ENCODE measurements around the gene LAMA3.

LAMA3 gene

DNA sequence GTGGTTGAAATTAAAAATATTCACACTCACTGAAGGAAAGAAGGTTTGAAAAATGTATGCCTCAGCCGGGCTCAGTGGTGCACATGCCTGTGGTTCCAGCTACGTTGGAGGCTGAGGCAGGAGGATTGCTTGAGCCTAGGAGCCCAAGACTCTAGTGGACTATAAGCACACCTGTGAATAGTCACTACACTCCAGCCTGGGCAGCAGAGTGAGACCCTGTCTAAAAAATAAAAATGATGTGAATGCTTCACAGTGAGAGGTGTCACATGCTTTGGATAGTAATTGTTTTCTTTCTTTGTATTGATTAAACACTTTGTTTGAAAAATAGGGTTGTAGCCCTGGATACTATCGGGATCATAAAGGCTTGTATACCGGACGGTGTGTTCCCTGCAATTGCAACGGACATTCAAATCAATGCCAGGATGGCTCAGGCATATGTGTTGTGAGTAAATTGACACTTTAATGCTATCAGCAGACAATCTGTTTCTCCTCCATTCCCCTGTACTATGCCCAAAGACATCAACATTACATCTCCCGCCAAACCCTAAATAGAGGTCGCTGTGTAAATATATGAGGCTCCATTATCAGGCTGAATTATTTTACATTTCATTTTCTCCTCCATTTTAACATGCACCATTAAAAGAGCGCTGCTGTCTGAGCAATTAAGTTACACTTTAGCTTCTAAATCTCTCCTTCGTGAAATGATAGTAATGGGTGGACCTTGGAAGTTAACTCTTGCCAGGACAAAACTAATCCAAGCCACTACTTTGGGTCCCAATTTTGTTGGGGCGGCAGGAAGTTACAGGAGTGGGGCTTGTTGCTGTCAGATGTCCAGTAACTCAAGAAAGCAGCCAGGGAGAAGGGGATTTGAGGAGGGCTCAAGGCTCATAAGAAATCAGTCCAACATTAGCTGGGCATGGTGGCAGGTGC, 187.0 kb downstream of the LAMA3 start:
- ChIA-PET CTCF (no interaction called here), POLR2A (no interaction called here)
- Histone ChIP-seq H3K9me3 (ENCODE audit: control insufficient read depth, insufficient read depth, low read depth, low read length) (no peaks in the 10 kb centered on the region), H3K4me1 (ENCODE audit: control insufficient read depth, insufficient read depth, low read length) (peaks cover 23% of the 10 kb centered on the region), H3K27ac (ENCODE audit: extremely low read depth, low read depth, low read length) (no peak overlapping the region), H3K36me3 (ENCODE audit: control insufficient read depth in 2 of 2, insufficient read depth in 1 of 2, low read length in 2 of 2) (peaks cover 0 to 15% of the 10 kb centered on the region in 2 experiments; a peak in 2 of 3 replicates), H3K4me3 (ENCODE audit: low read depth, low read length) (no peak overlapping the region)
- no peak for TF ChIP-seq ZXDB (tag by site-specific recombination; IDR thresholded peaks at IDR 0.05)
- TF ChIP-seq ZIC2 (tag by site-specific recombination; IDR thresholded peaks at IDR 0.05), result no peak
- TF ChIP-seq ZNF350 (tag by site-specific recombination; IDR thresholded peaks at IDR 0.05), result no peak
- TF ChIP-seq, protein P1, sequence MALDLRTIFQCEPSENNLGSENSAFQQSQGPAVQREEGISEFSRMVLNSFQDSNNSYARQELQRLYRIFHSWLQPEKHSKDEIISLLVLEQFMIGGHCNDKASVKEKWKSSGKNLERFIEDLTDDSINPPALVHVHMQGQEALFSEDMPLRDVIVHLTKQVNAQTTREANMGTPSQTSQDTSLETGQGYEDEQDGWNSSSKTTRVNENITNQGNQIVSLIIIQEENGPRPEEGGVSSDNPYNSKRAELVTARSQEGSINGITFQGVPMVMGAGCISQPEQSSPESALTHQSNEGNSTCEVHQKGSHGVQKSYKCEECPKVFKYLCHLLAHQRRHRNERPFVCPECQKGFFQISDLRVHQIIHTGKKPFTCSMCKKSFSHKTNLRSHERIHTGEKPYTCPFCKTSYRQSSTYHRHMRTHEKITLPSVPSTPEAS (tag by site-specific recombination; IDR thresholded peaks at IDR 0.05), result no peak
- no peak for TF ChIP-seq ZNF138 (tag by site-specific recombination; IDR thresholded peaks at IDR 0.05; ENCODE audit: borderline replicate concordance)
- TF ChIP-seq ZNF624 (tag by site-specific recombination; IDR thresholded peaks at IDR 0.05), result no peak
- TF ChIP-seq, protein P2, sequence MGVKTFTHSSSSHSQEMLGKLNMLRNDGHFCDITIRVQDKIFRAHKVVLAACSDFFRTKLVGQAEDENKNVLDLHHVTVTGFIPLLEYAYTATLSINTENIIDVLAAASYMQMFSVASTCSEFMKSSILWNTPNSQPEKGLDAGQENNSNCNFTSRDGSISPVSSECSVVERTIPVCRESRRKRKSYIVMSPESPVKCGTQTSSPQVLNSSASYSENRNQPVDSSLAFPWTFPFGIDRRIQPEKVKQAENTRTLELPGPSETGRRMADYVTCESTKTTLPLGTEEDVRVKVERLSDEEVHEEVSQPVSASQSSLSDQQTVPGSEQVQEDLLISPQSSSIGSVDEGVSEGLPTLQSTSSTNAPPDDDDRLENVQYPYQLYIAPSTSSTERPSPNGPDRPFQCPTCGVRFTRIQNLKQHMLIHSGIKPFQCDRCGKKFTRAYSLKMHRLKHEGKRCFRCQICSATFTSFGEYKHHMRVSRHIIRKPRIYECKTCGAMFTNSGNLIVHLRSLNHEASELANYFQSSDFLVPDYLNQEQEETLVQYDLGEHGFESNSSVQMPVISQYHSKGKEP (tag by site-specific recombination; IDR thresholded peaks at IDR 0.05), result no peak
- no peak for TF ChIP-seq ZNF391 (tag by site-specific recombination; IDR thresholded peaks at IDR 0.05; ENCODE audit: borderline replicate concordance, low read depth)
- no peak for TF ChIP-seq ZNF596 (tag by site-specific recombination; IDR thresholded peaks at IDR 0.05)
- TF ChIP-seq, protein P3, sequence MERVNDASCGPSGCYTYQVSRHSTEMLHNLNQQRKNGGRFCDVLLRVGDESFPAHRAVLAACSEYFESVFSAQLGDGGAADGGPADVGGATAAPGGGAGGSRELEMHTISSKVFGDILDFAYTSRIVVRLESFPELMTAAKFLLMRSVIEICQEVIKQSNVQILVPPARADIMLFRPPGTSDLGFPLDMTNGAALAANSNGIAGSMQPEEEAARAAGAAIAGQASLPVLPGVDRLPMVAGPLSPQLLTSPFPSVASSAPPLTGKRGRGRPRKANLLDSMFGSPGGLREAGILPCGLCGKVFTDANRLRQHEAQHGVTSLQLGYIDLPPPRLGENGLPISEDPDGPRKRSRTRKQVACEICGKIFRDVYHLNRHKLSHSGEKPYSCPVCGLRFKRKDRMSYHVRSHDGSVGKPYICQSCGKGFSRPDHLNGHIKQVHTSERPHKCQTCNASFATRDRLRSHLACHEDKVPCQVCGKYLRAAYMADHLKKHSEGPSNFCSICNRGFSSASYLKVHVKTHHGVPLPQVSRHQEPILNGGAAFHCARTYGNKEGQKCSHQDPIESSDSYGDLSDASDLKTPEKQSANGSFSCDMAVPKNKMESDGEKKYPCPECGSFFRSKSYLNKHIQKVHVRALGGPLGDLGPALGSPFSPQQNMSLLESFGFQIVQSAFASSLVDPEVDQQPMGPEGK (tag by site-specific recombination; IDR thresholded peaks at IDR 0.05), result no peak
- no peak for TF ChIP-seq ZNF747 (tag by site-specific recombination; IDR thresholded peaks at IDR 0.05)
- no peak for TF ChIP-seq ZNF121 (tag by site-specific recombination; IDR thresholded peaks at IDR 0.05)
- no peak for TF ChIP-seq ZNF292 (tag by site-specific recombination; IDR thresholded peaks at IDR 0.05; ENCODE audit: borderline replicate concordance, low read depth)
- no peak for TF ChIP-seq SP7 (tag by site-specific recombination; IDR thresholded peaks at IDR 0.05)
- no peak for TF ChIP-seq TCF7L2 (IDR thresholded peaks at IDR 0.05; ENCODE audit: borderline replicate concordance, low read depth, low read length)
- TF ChIP-seq, protein P4, sequence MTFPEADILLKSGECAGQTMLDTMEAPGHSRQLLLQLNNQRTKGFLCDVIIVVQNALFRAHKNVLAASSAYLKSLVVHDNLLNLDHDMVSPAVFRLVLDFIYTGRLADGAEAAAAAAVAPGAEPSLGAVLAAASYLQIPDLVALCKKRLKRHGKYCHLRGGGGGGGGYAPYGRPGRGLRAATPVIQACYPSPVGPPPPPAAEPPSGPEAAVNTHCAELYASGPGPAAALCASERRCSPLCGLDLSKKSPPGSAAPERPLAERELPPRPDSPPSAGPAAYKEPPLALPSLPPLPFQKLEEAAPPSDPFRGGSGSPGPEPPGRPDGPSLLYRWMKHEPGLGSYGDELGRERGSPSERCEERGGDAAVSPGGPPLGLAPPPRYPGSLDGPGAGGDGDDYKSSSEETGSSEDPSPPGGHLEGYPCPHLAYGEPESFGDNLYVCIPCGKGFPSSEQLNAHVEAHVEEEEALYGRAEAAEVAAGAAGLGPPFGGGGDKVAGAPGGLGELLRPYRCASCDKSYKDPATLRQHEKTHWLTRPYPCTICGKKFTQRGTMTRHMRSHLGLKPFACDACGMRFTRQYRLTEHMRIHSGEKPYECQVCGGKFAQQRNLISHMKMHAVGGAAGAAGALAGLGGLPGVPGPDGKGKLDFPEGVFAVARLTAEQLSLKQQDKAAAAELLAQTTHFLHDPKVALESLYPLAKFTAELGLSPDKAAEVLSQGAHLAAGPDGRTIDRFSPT (tag by site-specific recombination; IDR thresholded peaks at IDR 0.05), result no peak
- TF ChIP-seq ZNF184 (tag by site-specific recombination; IDR thresholded peaks at IDR 0.05), result no peak
- TF ChIP-seq, protein P5, sequence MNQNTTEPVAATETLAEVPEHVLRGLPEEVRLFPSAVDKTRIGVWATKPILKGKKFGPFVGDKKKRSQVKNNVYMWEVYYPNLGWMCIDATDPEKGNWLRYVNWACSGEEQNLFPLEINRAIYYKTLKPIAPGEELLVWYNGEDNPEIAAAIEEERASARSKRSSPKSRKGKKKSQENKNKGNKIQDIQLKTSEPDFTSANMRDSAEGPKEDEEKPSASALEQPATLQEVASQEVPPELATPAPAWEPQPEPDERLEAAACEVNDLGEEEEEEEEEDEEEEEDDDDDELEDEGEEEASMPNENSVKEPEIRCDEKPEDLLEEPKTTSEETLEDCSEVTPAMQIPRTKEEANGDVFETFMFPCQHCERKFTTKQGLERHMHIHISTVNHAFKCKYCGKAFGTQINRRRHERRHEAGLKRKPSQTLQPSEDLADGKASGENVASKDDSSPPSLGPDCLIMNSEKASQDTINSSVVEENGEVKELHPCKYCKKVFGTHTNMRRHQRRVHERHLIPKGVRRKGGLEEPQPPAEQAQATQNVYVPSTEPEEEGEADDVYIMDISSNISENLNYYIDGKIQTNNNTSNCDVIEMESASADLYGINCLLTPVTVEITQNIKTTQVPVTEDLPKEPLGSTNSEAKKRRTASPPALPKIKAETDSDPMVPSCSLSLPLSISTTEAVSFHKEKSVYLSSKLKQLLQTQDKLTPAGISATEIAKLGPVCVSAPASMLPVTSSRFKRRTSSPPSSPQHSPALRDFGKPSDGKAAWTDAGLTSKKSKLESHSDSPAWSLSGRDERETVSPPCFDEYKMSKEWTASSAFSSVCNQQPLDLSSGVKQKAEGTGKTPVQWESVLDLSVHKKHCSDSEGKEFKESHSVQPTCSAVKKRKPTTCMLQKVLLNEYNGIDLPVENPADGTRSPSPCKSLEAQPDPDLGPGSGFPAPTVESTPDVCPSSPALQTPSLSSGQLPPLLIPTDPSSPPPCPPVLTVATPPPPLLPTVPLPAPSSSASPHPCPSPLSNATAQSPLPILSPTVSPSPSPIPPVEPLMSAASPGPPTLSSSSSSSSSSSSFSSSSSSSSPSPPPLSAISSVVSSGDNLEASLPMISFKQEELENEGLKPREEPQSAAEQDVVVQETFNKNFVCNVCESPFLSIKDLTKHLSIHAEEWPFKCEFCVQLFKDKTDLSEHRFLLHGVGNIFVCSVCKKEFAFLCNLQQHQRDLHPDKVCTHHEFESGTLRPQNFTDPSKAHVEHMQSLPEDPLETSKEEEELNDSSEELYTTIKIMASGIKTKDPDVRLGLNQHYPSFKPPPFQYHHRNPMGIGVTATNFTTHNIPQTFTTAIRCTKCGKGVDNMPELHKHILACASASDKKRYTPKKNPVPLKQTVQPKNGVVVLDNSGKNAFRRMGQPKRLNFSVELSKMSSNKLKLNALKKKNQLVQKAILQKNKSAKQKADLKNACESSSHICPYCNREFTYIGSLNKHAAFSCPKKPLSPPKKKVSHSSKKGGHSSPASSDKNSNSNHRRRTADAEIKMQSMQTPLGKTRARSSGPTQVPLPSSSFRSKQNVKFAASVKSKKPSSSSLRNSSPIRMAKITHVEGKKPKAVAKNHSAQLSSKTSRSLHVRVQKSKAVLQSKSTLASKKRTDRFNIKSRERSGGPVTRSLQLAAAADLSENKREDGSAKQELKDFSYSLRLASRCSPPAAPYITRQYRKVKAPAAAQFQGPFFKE (tag by site-specific recombination; IDR thresholded peaks at IDR 0.05; ENCODE audit: borderline replicate concordance), result no peak
